ENCODE results near the gene KLF13.

GRCh38 chr15:31330836-31331235, 4.2 kb downstream of the KLF13 start:
- no peak for TF ChIP-seq CTCF (IDR thresholded peaks at IDR 0.05)
- no peak for TF ChIP-seq POLR2AphosphoS5 (IDR thresholded peaks at IDR 0.05; ENCODE audit: low read depth, low read length)
- no peak for TF ChIP-seq TCF7L2 (IDR thresholded peaks at IDR 0.05; ENCODE audit: low read depth, low read length)
- TF ChIP-seq SIN3A (IDR thresholded peaks at IDR 0.05; ENCODE audit: borderline replicate concordance, insufficient read depth, low read depth, low read length): no peak
- TF ChIP-seq REST (IDR thresholded peaks at IDR 0.05; ENCODE audit: insufficient read depth in 1 of 2, low read depth in 2 of 2, low read length in 1 of 2): no peak
